Stimulated activated CD8-positive, alpha-beta memory T cell treated with anti-CD3 and anti-CD28 coated beads, Interleukin-4, amount 100 ng/mL, for 48 hours (primary cell): ENCODE results near the gene ISOC1.
A peak's percentile ranks its signal among the peaks of the same experiment; 100 is the strongest.

Source experiments
- DNase-seq: peaks from one replicate; pipeline ENCODE4 v3.0.0-alpha.2; 2020

ISOC1 gene

GRCh38 chr5:129094087-129094923 lies at the start of gene ISOC1:
Gene ISOC1, plus strand, starts transcription at chr5:129094749. Its CDS starts 18 bp downstream, at chr5:129094767.
- peak; percentile 92 for DNase-seq

DNA sequence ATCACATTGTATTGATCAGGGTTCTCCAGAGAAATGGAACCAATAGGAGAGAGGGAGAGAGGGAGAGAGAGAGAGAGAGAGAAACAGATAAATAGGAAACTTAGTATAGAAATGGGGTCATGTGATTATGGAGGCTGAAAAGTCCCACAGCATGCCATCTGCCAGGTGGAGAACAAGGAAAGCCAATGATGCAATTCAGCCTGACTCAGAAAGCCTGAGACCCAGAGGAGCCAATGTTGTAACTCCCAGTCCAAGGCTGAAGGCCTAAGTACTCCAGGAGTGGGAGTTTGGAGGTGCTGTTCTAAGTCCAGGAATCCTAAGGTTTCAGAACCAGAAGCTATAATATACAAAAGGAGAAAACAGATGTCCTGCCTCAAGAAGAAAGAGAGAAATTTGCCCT lies 48.4 kb upstream of the ISOC1 start:
- DNase-seq, result no peak

DNA sequence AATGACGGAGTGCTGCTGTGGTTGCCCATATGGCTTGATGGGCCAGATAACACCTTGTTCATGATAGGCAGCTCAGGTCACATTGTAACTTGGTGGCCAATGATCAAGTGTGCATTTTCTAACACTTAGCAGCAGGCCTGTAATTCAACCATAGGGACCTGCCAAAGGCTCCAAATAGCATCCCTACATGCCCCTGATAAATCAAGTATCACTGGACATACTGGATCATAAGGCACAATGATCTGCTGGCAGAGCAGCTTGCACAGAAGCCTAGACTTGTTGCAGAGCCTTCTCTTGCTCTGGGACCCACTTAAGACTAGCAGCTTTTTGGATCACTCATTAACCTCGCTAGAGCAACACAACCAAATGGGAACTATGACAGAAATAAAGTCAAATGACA lies 46.0 kb upstream of the ISOC1 start:
- DNase-seq, result no peak

DNA sequence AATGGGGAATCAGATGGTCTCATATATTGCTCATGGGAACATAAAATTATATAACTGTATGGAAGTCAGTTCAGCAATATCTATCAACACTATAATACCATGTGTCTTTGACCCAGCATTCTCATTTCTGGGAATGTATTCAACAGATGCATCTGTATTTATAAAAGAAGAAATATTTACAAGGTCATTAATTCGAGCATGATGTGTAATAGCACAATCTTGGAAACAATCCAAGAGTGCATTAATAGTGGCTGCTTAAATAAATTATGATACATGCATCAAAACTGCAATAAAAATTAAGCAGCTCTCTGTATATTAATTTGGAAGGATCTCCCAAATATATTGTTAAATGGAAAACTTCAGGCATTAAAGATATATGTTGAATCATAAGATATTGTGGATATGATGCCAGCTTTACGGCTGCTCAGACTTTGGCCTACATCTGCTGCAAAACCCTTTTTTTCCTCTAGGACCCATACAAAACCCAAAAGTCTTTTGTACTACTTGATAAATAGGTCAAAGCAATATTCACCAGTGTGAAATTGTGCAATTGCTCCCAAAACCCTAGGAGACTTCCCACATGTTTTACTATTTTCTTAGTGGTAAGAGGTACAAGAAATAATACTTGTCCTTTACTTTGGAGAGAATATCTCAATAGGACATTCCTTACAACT lies 45.3 kb upstream of the ISOC1 start:
- DNase-seq, result no peak

DNA sequence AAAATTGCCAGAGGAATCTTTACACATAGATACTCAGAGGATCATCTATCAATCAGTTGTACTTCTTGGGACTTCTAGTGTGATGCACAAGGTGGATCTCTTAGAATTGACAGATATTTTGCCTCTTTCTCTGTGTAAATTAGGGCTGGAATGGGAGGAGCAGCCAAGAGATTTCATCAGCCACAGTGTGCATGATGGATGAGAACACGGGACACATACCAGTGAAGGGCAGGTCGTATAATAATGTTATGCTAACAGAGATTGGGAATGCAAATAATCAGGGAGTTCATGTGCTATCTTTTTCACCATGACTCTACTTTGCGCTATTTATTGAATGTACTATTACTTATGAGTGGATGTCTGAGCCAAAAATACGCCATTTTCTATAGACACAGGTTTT lies 43.3 kb upstream of the ISOC1 start:
- DNase-seq, result no peak

DNA sequence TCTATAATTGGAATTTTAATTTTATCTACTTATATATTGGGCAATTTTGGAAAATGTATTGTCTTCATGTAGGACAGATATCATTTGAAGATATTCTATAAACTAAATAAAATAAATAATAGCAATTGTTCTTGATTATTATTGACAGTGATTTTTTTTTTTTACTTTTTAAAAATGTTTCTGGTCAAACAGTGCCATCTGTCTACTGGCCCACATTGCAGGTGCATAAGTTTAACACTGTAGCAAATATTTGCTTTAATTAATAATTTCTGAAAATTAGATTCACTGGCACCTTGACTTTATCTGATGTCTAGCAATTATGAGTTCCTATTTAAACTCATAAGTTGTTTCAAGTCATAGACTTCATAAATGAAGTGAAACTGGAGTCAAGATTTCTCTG lies 41.1 kb upstream of the ISOC1 start:
- no peak for DNase-seq

DNA sequence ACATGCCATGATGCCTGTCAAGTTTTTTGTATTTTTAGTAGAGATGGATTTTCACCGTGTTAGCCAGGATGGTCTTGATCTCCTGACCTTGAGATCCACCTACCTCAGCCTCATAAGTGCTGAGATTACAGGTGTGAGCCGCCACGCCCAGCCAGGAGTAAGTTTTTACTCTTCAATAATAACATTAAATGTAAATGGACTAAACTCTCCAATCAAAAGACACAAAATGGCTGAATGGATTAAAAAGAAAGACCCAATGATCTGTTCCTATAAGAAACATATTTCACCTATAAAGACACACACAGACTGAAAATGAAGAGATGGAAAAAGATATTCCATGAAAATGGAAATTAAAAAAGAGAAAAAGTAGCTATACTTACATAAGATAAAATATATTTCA lies 37.2 kb upstream of the ISOC1 start:
- no peak for DNase-seq

- no peak for DNase-seq
Observed at GRCh38 chr5:129061849-129062248, 32.7 kb upstream of the ISOC1 start.

- no peak for DNase-seq
Observed at GRCh38 chr5:129063483-129064113, 31.0 kb upstream of the ISOC1 start.

DNA sequence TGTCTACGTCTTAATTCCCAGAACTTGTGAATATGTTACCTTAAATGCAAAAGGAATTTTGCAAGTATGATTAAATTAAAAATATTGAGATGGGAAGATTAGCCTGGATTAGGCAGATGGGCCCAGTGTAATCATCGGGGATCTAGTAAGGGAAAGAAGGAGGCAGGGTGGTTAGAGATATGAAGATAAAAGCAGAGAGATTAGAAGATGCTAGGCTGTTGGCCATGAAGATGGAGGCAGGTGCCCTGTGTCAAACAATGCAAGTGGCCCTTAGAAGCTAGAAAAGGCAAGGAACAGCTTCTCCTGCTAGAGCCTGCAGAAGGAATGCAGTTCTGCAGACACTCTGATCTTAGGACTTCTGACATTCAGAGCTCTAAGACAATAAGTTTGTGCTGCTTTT lies 28.8 kb upstream of the ISOC1 start:
- no peak for DNase-seq

GRCh38 chr5:129067745-129068144 lies 26.8 kb upstream of the ISOC1 start:
- no peak for DNase-seq

GRCh38 chr5:129069292-129069691 lies 25.3 kb upstream of the ISOC1 start:
- no peak for DNase-seq

- no peak for DNase-seq
Observed at GRCh38 chr5:129073111-129073510, 21.4 kb upstream of the ISOC1 start.

DNA sequence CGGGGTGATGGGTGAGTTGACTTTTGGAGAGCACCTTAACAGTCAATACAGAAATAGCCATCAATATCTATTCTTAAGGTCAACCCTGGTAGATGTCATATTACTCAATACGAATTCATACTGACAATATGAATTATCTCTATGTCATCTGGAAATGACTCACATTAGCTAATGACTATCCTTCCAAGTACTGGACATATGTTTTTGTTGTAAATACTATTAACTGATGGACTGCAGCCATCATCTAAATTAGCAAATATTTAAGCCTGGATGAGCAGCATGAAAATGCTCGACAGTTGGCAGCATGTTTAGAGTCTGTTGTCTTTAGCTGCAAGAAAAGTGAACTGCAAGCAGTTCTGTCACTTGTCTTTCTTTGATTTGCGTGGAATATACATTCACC lies 19.6 kb upstream of the ISOC1 start:
- no peak for DNase-seq

- no peak for DNase-seq
Observed at GRCh38 chr5:129077433-129078075, 17.0 kb upstream of the ISOC1 start.

- no peak for DNase-seq
Observed at GRCh38 chr5:129078247-129078646, 16.3 kb upstream of the ISOC1 start.

DNA sequence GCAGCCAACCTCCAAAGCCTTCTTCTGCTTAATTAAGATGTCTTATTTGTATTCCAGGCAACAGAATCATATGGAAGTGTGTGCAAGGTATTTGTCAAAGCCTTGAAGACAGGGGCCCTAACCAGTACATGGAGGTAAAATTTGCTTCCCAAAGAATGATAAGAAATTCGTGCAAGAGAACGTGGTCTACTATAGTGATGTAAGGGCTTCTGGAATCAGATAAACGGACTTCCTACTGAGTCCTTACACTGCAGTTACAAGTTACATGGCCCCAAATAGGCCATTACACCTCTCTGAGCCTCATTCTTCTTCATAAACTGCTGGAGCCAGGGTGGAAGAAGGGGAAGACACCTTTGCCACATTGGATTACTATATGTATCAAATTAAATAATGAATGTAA lies 15.9 kb upstream of the ISOC1 start:
- no peak for DNase-seq

- no peak for DNase-seq
Observed at GRCh38 chr5:129079496-129079895, 15.1 kb upstream of the ISOC1 start.

DNA sequence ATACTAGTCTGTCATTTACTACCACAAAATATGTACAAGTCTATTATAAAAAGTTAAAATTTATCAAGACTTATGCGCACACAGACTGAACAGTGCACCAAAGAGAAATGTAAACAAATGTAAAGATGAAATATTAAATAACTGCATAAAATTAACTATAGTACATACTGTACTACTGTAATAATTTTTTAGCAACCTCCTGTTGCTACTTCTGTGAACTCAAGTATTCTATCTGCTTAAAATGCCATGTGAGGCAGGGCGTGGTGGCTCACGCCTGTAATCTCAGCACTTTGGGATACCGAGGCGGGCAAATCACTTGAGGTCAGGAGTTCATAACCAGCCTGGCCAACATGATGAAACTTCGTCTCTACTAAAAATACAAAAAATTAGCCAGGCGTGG lies 13.8 kb upstream of the ISOC1 start:
- no peak for DNase-seq

DNA sequence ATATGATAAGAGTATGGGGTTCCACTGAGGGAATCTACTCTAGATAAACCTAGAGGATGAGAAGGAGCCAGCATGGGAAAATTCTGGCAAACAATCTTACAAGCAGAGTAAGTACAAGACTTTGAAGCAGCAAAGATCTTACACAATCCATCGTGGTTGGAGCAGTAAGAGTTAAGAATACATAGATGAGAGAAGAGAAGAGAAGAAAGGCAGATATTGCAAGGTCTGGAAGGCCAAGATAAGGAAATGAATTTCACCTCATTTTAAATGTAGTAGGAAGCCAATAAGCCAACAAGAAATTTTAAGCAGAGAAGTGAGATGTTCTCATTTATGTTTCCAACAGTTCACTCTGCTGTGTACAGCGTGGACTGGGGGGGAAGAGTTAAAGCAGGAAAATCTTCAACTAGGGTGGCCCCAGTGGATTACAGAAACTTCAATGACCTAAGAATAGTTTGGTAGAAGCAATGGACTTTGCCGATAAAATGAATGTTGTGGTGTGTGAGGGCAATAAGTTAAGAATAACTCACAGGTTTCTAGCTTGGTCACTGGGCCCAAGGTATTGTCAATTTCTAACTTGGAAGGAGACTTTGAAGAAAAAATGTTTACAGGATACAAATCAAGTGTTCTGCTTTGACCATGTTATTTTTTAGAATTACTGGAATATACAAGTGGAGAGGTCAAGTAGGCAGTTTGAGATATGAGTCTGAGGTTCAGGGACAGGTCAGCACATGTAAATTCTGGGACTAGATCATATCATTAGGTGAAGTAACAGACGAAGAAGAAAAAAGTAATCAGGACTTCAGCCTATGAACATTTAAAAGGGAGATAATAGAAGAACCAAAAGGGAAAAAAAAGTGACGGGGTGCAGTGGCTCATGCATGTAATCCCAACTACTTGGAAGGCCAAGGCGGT lies 12.1 kb upstream of the ISOC1 start:
- no peak for DNase-seq

- peak; percentile 66 for DNase-seq
Observed at GRCh38 chr5:129094924-129095899, 663 bp downstream of the ISOC1 start.
